GM12878 (cell line): Measurements from ENCODE around the gene NUP205. TPM values are rescaled to one million over a fixed set of nuclear protein-coding genes. Genes with fewer than 3 reads are reported as not detected.

ENCODE experiments used
- ATAC-seq: fragments of 200-7000 bp; cut with Tn5 transposase; 3 replicates; pipeline ENCODE4 v1.9.1; 2020; ENCODE audit warnings: mild to moderate bottlenecking, moderate library complexity
- BruUV-seq: library from RNA; stranded (reverse); fragments of 400-500 nt; replicated peaks from 2 replicates; lab custom pipeline; 2021; lab: Mats Ljungman, UMichigan
- CTCF ChIA-PET: fragments of 300-600 bp; sonication (Branson Sonifier 250); formaldehyde crosslinking; extraction: SDS; loops from one replicate; lab custom pipeline; 2021; ENCODE audit warnings: inconsistent platforms; lab: Yijun Ruan, JAX
- POLR2A ChIA-PET: fragments of 350-600 bp; formaldehyde crosslinking; extraction: SDS; loops from one replicate; lab custom pipeline; 2021; ENCODE audit warnings: inconsistent platforms; lab: Charles Lee
- RAD21 ChIA-PET: fragments of 300-600 bp; sonication (Branson Sonifier 250); formaldehyde crosslinking; loops from one replicate; lab custom pipeline; 2023; ENCODE audit warnings: antibody characterized with exemption; ENCODE audit not compliant: unreplicated experiment; lab: Charles Lee
- SMC1A ChIA-PET: fragments of 300-600 bp; sonication (Branson Sonifier 250); formaldehyde crosslinking; loops from one replicate; lab custom pipeline; 2023; ENCODE audit not compliant: unreplicated experiment, uncharacterized antibody; lab: Charles Lee
- DNase-seq: peaks from one replicate; pipeline ENCODE4 v3.0.0-alpha.2; 2011; ENCODE audit warnings: low read depth, low spot score
- FAIRE-seq: peaks from 3 replicates; lab custom pipeline; 2011; peaks lifted over from hg19 to GRCh38; lab: Jason Lieb, UNC
- H2AFZ ChIP-seq: 2 replicates; pipeline ENCODE4 v1.6.0; 2011; ENCODE audit warnings: low read depth, low read length, control low read depth; ENCODE audit not compliant: control insufficient read depth
- H3K27ac ChIP-seq: 2 replicates; pipeline ENCODE4 v1.5.1; 2011; ENCODE audit warnings: control low read depth; ENCODE audit not compliant: control insufficient read depth, insufficient read depth
- H3K27me3 ChIP-seq, 2 experiments: replicated peaks in 1 of 2; 2 replicates each; pipeline versions ENCODE4 v1.6.0 to v1.6.1; 2011; ENCODE audit warnings: low read length in 1 of 2; ENCODE audit not compliant: control insufficient read depth in 2 of 2, insufficient read depth in 2 of 2
- H3K36me3 ChIP-seq, 2 experiments: 2 replicates each; pipeline ENCODE4 v1.5.1; 2011; ENCODE audit warnings: low read length in 1 of 2; ENCODE audit not compliant: control insufficient read depth in 2 of 2, insufficient read depth in 2 of 2
- H3K4me1 ChIP-seq: 2 replicates; pipeline ENCODE4 v1.6.1; 2011; ENCODE audit warnings: mild to moderate bottlenecking, low read length, moderate library complexity, mixed read lengths; ENCODE audit not compliant: control insufficient read depth, insufficient read depth
- H3K4me2 ChIP-seq: 2 replicates; pipeline ENCODE4 v1.6.0; 2011; ENCODE audit warnings: control low read depth; ENCODE audit not compliant: control insufficient read depth, insufficient read depth
- H3K4me3 ChIP-seq: fragments of 200-600 bp; sonication (generic); 2 replicates; pipeline ENCODE4 v1.5.1; 2016
- H3K79me2 ChIP-seq: 2 replicates; pipeline ENCODE4 v1.6.0; 2011; ENCODE audit warnings: low read length; ENCODE audit not compliant: control insufficient read depth, insufficient read depth
- H3K9ac ChIP-seq: 2 replicates; pipeline ENCODE4 v1.8.0; 2011; ENCODE audit warnings: low read length, control low read depth, mixed read lengths; ENCODE audit not compliant: control insufficient read depth, insufficient read depth
- H3K9me3 ChIP-seq: replicated peaks from 3 replicates; pipeline ENCODE4 v1.5.1; 2011; ENCODE audit warnings: mild to moderate bottlenecking, low read length; ENCODE audit not compliant: control insufficient read depth, insufficient read depth
- H4K20me1 ChIP-seq: 2 replicates; pipeline ENCODE4 v1.6.0; 2011; ENCODE audit not compliant: control insufficient read depth, insufficient read depth
- FOS ChIP-seq: IDR thresholded peaks from 3 replicates; pipeline ENCODE4 v1.6.1; 2011; ENCODE audit warnings: borderline replicate concordance; ENCODE audit not compliant: insufficient read length; ENCODE audit errors: extremely low read depth
- FOXK2 ChIP-seq: fragments of 450-650 bp; IDR thresholded peaks from 2 replicates; pipeline ENCODE4 v1.6.1; 2017; ENCODE audit warnings: mild to moderate bottlenecking, moderate library complexity
- HCFC1 ChIP-seq: fragments of 150-350 bp; IDR thresholded peaks from 2 replicates; pipeline ENCODE4 v1.6.1; 2014; ENCODE audit warnings: low read length
- HDAC6 ChIP-seq: fragments of 200-600 bp; sonication (generic); IDR thresholded peaks from one replicate; pipeline ENCODE4 v1.8.0; 2017; ENCODE audit warnings: antibody characterized with exemption; ENCODE audit not compliant: unreplicated experiment
- MTA2 ChIP-seq: fragments of 450-650 bp; IDR thresholded peaks from 2 replicates; pipeline ENCODE4 v1.6.1; 2016; ENCODE audit warnings: low read depth, mild to moderate bottlenecking, moderate library complexity
- MTA3 ChIP-seq: IDR thresholded peaks from 2 replicates; pipeline ENCODE4 v1.6.1; 2012; ENCODE audit warnings: low read length, inconsistent platforms, borderline replicate concordance
- MYC ChIP-seq: IDR thresholded peaks from 2 replicates; pipeline ENCODE4 v1.6.1; 2011; ENCODE audit warnings: mild to moderate bottlenecking, low read length, moderate library complexity, inconsistent platforms; ENCODE audit not compliant: insufficient read depth, insufficient replicate concordance, insufficient read length, severe bottlenecking
- NR2F1 ChIP-seq: fragments of 450-650 bp; conservative IDR thresholded peaks from 2 replicates; pipeline ENCODE4 v1.6.1; 2017; ENCODE audit warnings: mild to moderate bottlenecking
- PBX3 ChIP-seq: IDR thresholded peaks from 2 replicates; pipeline ENCODE4 v1.6.1; 2011; ENCODE audit warnings: mild to moderate bottlenecking, low read depth, low read length, moderate library complexity; ENCODE audit not compliant: insufficient replicate concordance
- POLR2AphosphoS5 ChIP-seq: IDR thresholded peaks from 2 replicates; pipeline ENCODE4 v1.6.1; 2011; ENCODE audit warnings: mild to moderate bottlenecking, low read length, inconsistent platforms
- POU2F2 ChIP-seq: IDR thresholded peaks from 3 replicates; pipeline ENCODE4 v1.6.1; 2011; ENCODE audit warnings: low read depth, mild to moderate bottlenecking, low read length, borderline replicate concordance
- PRDM15 ChIP-seq: fragments of 450-650 bp; formaldehyde crosslinking; IDR thresholded peaks from 2 replicates; pipeline ENCODE4 v1.4.0; 2020; ENCODE audit warnings: mild to moderate bottlenecking, moderate library complexity
- RB1 ChIP-seq: fragments of 450-650 bp; formaldehyde crosslinking; IDR thresholded peaks from 2 replicates; pipeline ENCODE4 v1.6.1; 2017; ENCODE audit warnings: mild to moderate bottlenecking, borderline replicate concordance
- RCOR1 ChIP-seq: conservative IDR thresholded peaks from 2 replicates; pipeline ENCODE4 v1.6.1; 2012; ENCODE audit warnings: low read depth, low read length, improper control_type of control experiment
- SMAD1 ChIP-seq: fragments of 450-650 bp; IDR thresholded peaks from 2 replicates; pipeline ENCODE4 v1.6.1; 2018; ENCODE audit warnings: mild to moderate bottlenecking, low read depth; ENCODE audit not compliant: partially characterized antibody
- SRF ChIP-seq, 2 experiments: IDR thresholded peaks; 2 replicates each; pipeline ENCODE4 v1.6.1; 2011; ENCODE audit warnings: low read depth in 2 of 2, low read length in 2 of 2, mild to moderate bottlenecking in 1 of 2, moderate library complexity in 1 of 2
- TBL1XR1 ChIP-seq: IDR thresholded peaks from 2 replicates; pipeline ENCODE4 v1.6.1; 2012; ENCODE audit warnings: low read depth, low read length, improper control_type of control experiment
- TCF12 ChIP-seq: IDR thresholded peaks from 2 replicates; pipeline ENCODE4 v1.6.1; 2011; ENCODE audit warnings: low read depth, mild to moderate bottlenecking, low read length
- USF2 ChIP-seq: IDR thresholded peaks from 2 replicates; pipeline ENCODE4 v1.6.1; 2011; ENCODE audit warnings: low read depth, low read length, improper control_type of control experiment, borderline replicate concordance
- ZNF274 ChIP-seq: IDR thresholded peaks from one replicate; pipeline ENCODE4 v1.8.0; 2011; ENCODE audit not compliant: insufficient read length, insufficient read depth
- ZZZ3 ChIP-seq: IDR thresholded peaks from 2 replicates; pipeline ENCODE4 v1.6.1; 2011; ENCODE audit warnings: low read depth; ENCODE audit not compliant: control insufficient read depth, insufficient read length
- WGBS: methylation state at CpG from one replicate; pipeline ENCODE4 v1.1.6; 2016; ENCODE audit warnings: low lambda C conversion rate; ENCODE audit not compliant: insufficient replicate concordance, insufficient coverage; ENCODE audit errors: missing lambda C conversion rate; 5-methylcytosine and 5-hydroxymethylcytosine counted together
- in situ Hi-C: fragments of 300-500 bp; cut with MboI; formaldehyde crosslinking; loops from 9 replicates; pipeline ENCODE4 v1.14.3; 2018; ENCODE audit warnings: mixed read lengths
- intact Hi-C: fragments of 100-400 bp; cut with micrococcal nuclease; formaldehyde crosslinking; loops from one replicate; pipeline ENCODE4 v1.14.2; 2022; ENCODE audit not compliant: unreplicated experiment
- polyA plus RNA-seq, 11 experiments: library from polyadenylated mRNA; depleted of rRNA in 4 of 11; unstranded in 6 of 11; stranded (reverse) in 5 of 11; fragments of >200 nt; fragmentation: Nextera tagmentation in 4 of 11; fragmentation: Illumina TruSeq in 1 of 11; extraction: Ambion mirVana in 4 of 11; extraction: Trizol in 1 of 11; gene quantifications; 1 replicate in 1 of 11; 2 replicates in 10 of 11; pipeline versions ENCODE4 v1.2.1 to v1.2.3, GENCODE V29; 2011 to 2016; ENCODE audit warnings: inconsistent platforms in 2 of 11, missing spikeins in 2 of 11, low read depth in 1 of 11
- total RNA-seq, 4 experiments: library from RNA; depleted of rRNA in 3 of 4; stranded (reverse); fragments of >200 nt in 3 of 4; fragmentation: Illumina TruSeq in 1 of 4; extraction: Trizol in 1 of 4; gene quantifications; 2 replicates each; pipeline versions ENCODE4 v1.2.1 to v1.2.3, GENCODE V29; 2013 to 2021

NUP205 gene
- total and polyA plus RNA-seq, 10 of the 15 experiments (the other 5 are each of a cell fraction or from before 2014, with no cell fraction given): 41.4 to 110 (median 85.9) TPM

DNA sequence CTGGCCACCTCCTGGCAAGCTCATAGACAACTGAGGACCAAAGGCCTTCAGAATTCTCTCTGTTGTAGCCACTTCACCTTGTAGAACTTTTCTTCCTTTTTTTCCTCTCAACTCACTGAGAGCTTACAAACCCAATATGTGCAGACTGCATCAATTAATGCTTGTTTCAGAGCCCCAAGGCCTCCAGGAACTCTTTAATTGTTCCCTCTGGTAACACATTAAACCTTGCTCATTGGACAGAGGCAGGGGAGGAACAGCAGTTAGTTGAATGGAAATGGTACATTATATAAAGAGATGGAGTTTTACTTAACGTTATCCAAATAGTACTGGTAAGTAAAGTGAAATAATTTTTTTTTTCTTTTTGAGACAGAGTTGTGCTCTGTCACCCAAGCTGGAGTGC lies 129.7 kb downstream of the NUP205 start (continued):
- TF ChIP-seq PBX3 (no peak), NR2F1 (no peak), TBL1XR1 (no peak), MTA2 (no peak)

DNA sequence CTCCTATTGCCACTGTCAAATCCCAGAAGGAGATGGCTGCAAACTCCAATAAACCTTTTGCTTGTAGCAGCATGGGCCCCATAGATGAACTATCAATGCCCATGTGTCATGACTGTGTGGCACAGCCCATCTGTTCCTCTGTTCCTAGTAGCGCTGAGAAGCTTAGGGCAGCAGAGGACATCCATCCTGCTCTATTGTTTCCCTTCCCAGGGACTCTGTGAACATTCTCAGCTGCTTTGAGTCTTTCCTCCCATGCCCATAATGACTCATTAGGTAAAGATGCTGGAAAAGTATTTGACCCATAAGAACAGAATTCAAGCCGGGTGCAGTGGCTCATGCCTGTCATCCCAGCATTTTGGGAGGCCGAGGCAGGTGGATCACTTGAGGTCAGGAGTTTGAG lies 132.8 kb downstream of the NUP205 start:
- H4K20me1 ChIP-seq: no peaks in the 10 kb centered on the region
- H3K79me2 ChIP-seq: no peaks in the 10 kb centered on the region
- H3K4me1 ChIP-seq: no peaks in the 10 kb centered on the region
- no peaks in the 10 kb centered on the region for H3K27me3 ChIP-seq
- ChIA-PET CTCF (no interaction called here), SMC1A (no interaction called here), POLR2A (no interaction called here), RAD21 (no interaction called here)
- ATAC-seq (no peak), FAIRE-seq (no peak), DNase-seq (no peak)
- 94% methylated on average over 3 of the region's 3 CpGs for WGBS
- no peak overlapping the region for H3K27ac ChIP-seq
- H2AFZ ChIP-seq: no peak overlapping the region
- H3K36me3 ChIP-seq: no peaks in the 10 kb centered on the region
- no peaks in the 10 kb centered on the region for H3K9me3 ChIP-seq
- no TSS peak for BruUV-seq
- intact Hi-C loops (no loop called here), in situ Hi-C loops (no loop called here)
- no peak overlapping the region for H3K9ac ChIP-seq
- no peak overlapping the region for H3K4me3 ChIP-seq
- H3K4me2 ChIP-seq: no peak overlapping the region
- no peak for TF ChIP-seq FOS
- TF ChIP-seq USF2: no peak
- no peak for TF ChIP-seq SRF (IDR thresholded peaks at IDR 0.05; ENCODE audit: low read depth in 2 of 2, low read length in 2 of 2)
- no peak for TF ChIP-seq TCF12
- no peak for TF ChIP-seq HDAC6
- TF ChIP-seq SMAD1: no peak
- TF ChIP-seq ZNF274: no peak
- TF ChIP-seq POU2F2: no peak
- TF ChIP-seq POLR2AphosphoS5: no peak
- TF ChIP-seq ZZZ3: no peak
- TF ChIP-seq RCOR1: no peak
- no peak for TF ChIP-seq RB1
- TF ChIP-seq FOXK2: no peak
- no peak for TF ChIP-seq MTA3
- no peak for TF ChIP-seq PRDM15 (CRISPR knock-in tag)
- no peak for TF ChIP-seq MYC
- TF ChIP-seq HCFC1: no peak
